WI38 (cell line): ENCODE measurements around the gene AFF4.
A peak's percentile ranks its signal among the peaks of the same experiment; 100 is the strongest.
"Not testable (repeated sequence)": the region's sequence is repeated elsewhere in the genome, so short reads cannot be mapped to it uniquely, and the experiment has no call there.

ENCODE experiments used
- H3K4me3 ChIP-seq: 2 replicates; pipeline ENCODE4 v1.5.1; 2011; ENCODE audit warnings: low read depth, mild to moderate bottlenecking, control low read depth, low read length
- CTCF ChIP-seq: IDR thresholded peaks from 2 replicates; pipeline ENCODE4 v1.5.1; 2012; ENCODE audit warnings: low read depth, mild to moderate bottlenecking, control low read depth, low read length

The AFF4 gene

GRCh38 chr5:132963171-132964104 is at the start of gene AFF4:
AFF4 (minus strand) TSS chr5:132963634; CDS start chr5:132937189, 26,445 bp downstream.
- H3K4me3 ChIP-seq, result peak within 1 kb of the TSS; percentile 79
- TF ChIP-seq CTCF, result no peak

- not testable (repeated sequence) for H3K4me3 ChIP-seq
Observed at GRCh38 chr5:133008455-133008854, 45.0 kb upstream of the AFF4 start.

- no peak for TF ChIP-seq CTCF
- no peak overlapping the region for H3K4me3 ChIP-seq
Observed at GRCh38 chr5:133006653-133007052, 43.2 kb upstream of the AFF4 start.

- H3K4me3 ChIP-seq, result no peak overlapping the region
- no peak for TF ChIP-seq CTCF
Observed at GRCh38 chr5:132999246-132999645, 35.8 kb upstream of the AFF4 start.

GRCh38 chr5:132998556-132998955 is 35.1 kb upstream of the AFF4 start:
- TF ChIP-seq CTCF, result no peak
- H3K4me3 ChIP-seq, result no peak overlapping the region

- H3K4me3 ChIP-seq, result no peak overlapping the region
- TF ChIP-seq CTCF, result no peak
Observed at GRCh38 chr5:132996307-132996706, 32.9 kb upstream of the AFF4 start.

GRCh38 chr5:132987531-132988408 is 24.3 kb upstream of the AFF4 start:
- no peak for TF ChIP-seq CTCF
- no peak overlapping the region for H3K4me3 ChIP-seq

- not testable (repeated sequence) for H3K4me3 ChIP-seq
Observed at GRCh38 chr5:132982971-132983370, 19.5 kb upstream of the AFF4 start.
